ENCODE measurements around the gene H1-8. TPM values are rescaled to one million over a fixed set of nuclear protein-coding genes. Genes with fewer than 3 reads are reported as not detected.

The H1-8 gene
- total and polyA plus RNA-seq, 9 of the 15 experiments (the other 6 are each of a cell fraction or from before 2014, with no cell fraction given): not detected

DNA sequence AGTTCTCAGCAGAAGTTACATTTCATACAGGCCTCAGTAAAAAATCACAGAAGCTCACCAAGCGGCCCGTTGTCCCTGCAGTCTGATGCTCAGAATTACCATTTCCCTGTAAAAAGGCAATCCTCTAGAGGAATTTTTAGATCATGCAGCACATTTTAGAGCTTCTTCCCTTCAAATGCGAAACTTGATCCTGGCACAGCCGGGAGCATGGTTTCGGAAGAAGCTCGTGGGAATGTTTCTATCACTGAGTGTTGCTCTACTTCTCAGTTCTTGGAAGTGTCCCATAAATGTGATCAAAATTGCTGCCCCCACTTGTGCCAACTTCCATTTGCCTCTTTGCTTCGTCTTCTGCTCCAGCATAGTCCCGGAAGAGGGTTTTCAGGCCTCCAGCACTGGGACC lies 3.8 kb upstream of the H1-8 start:
- H3K4me1 ChIP-seq (replicated peaks in 1 of 2; ENCODE audit: control insufficient read depth in 2 of 2, insufficient read depth in 2 of 2, low read length in 2 of 2): peaks cover 0 to 13% of the 10 kb centered on the region in 2 experiments; a peak in 3 of 5 replicates
- H3K9me3 ChIP-seq (replicated peaks; ENCODE audit: control insufficient read depth, insufficient read depth, low read depth, low read length): no peaks in the 10 kb centered on the region
- in situ Hi-C loops (cut with MboI) (no loop called here), intact Hi-C loops (cut with micrococcal nuclease) (no loop called here)
- DNase-seq (ENCODE audit: extremely low read depth in 1 of 4, low spot score in 3 of 4) (no peak), ATAC-seq (no peak), FAIRE-seq (no peak)
- no peaks in the 10 kb centered on the region for H3K9me1 ChIP-seq (ENCODE audit: control insufficient read depth, insufficient read depth, low read length)
- ChIA-PET CTCF (ENCODE audit: low intra/inter-chr PET ratio) (no interaction called here), POLR2A (interaction anchor here (1.1 kb wide), 1 partner anchor 224 kb away, joined by 3 read pairs; no protein-coding TSS in a partner anchor)
- H3K79me2 ChIP-seq (ENCODE audit: control insufficient read depth, insufficient read depth, low read length): no peaks in the 10 kb centered on the region
- H3K4me2 ChIP-seq (ENCODE audit: insufficient read depth, low read length): no peak overlapping the region
- H2AFZ ChIP-seq (ENCODE audit: low read depth, low read length): no peak overlapping the region
- H3K9ac ChIP-seq (ENCODE audit: insufficient read depth in 1 of 2, low read depth in 2 of 2, low read length in 2 of 2): no peak overlapping the region
- H3K27ac ChIP-seq (ENCODE audit: extremely low read depth, low read depth, low read length): no peak overlapping the region
- no peaks in the 10 kb centered on the region; a peak in 1 of 5 replicates for H3K27me3 ChIP-seq (ENCODE audit: control insufficient read depth in 2 of 2, insufficient read depth in 2 of 2, low read length in 2 of 2)
- WGBS (ENCODE audit: insufficient coverage, low coverage, missing lambda C conversion rate): 40% methylated on average over 8 of the region's 8 CpGs
- no peaks in the 10 kb centered on the region for H4K20me1 ChIP-seq (replicated peaks; ENCODE audit: control insufficient read depth, insufficient read depth, low read length)
- TF ChIP-seq TAL1 (IDR thresholded peaks at IDR 0.05): no peak
- no peak for TF ChIP-seq COPS2 (conservative IDR thresholded peaks at IDR 0.05)
- TF ChIP-seq, protein P1, sequence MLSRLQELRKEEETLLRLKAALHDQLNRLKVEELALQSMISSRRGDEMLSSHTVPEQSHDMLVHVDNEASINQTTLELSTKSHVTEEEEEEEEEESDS (CRISPR knock-in tag; IDR thresholded peaks at IDR 0.05): no peak
- no peak for TF ChIP-seq CREM (IDR thresholded peaks at IDR 0.05; ENCODE audit: low read depth)
- no peak for TF ChIP-seq RHOXF2B (CRISPR knock-in tag; conservative IDR thresholded peaks at IDR 0.05)
- TF ChIP-seq, protein P2, sequence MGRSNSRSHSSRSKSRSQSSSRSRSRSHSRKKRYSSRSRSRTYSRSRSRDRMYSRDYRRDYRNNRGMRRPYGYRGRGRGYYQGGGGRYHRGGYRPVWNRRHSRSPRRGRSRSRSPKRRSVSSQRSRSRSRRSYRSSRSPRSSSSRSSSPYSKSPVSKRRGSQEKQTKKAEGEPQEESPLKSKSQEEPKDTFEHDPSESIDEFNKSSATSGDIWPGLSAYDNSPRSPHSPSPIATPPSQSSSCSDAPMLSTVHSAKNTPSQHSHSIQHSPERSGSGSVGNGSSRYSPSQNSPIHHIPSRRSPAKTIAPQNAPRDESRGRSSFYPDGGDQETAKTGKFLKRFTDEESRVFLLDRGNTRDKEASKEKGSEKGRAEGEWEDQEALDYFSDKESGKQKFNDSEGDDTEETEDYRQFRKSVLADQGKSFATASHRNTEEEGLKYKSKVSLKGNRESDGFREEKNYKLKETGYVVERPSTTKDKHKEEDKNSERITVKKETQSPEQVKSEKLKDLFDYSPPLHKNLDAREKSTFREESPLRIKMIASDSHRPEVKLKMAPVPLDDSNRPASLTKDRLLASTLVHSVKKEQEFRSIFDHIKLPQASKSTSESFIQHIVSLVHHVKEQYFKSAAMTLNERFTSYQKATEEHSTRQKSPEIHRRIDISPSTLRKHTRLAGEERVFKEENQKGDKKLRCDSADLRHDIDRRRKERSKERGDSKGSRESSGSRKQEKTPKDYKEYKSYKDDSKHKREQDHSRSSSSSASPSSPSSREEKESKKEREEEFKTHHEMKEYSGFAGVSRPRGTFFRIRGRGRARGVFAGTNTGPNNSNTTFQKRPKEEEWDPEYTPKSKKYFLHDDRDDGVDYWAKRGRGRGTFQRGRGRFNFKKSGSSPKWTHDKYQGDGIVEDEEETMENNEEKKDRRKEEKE (IDR thresholded peaks at IDR 0.05; ENCODE audit: borderline replicate concordance in 1 of 2, control insufficient read depth in 1 of 2, low read depth in 2 of 2, low read length in 1 of 2): no peak
- no TSS peak for BruUV-seq (replicated peaks)
- no peak overlapping the region for H3K4me3 ChIP-seq
- H3K36me3 ChIP-seq (ENCODE audit: control insufficient read depth, insufficient read depth, low read length): no peaks in the 10 kb centered on the region
